Bronchial epithelial cell (primary cell): ENCODE measurements around the gene FLCN. TPM values are rescaled to one million over a fixed set of nuclear protein-coding genes. Genes with fewer than 3 reads are reported as not detected.

Experiments used
- DNase-seq: peaks from one replicate; pipeline ENCODE4 v3.0.0-alpha.2; 2010; ENCODE audit warnings: low read depth
- FAIRE-seq: peaks from 2 replicates; lab custom pipeline; 2011; peaks lifted over from hg19 to GRCh38; lab: Jason Lieb, UNC
- H3K27me3 ChIP-seq: 2 replicates; pipeline ENCODE4 v1.5.1; 2011; ENCODE audit warnings: low read length; ENCODE audit not compliant: control insufficient read depth, insufficient read depth
- H3K36me3 ChIP-seq: 2 replicates; pipeline ENCODE4 v1.5.1; 2011; ENCODE audit warnings: low read length; ENCODE audit not compliant: control insufficient read depth, insufficient read depth
- H3K4me3 ChIP-seq: 2 replicates; pipeline ENCODE4 v1.5.1; 2011; ENCODE audit warnings: mild to moderate bottlenecking, low read depth, low read length, control low read depth
- CTCF ChIP-seq: IDR thresholded peaks from 2 replicates; pipeline ENCODE4 v1.5.1; 2011; ENCODE audit warnings: mild to moderate bottlenecking, moderate library complexity, low read length, control low read depth, inconsistent platforms; ENCODE audit not compliant: insufficient read depth, severe bottlenecking
- total RNA-seq: library from RNA; depleted of rRNA; stranded (reverse); fragments of >200 nt; gene quantifications from 2 replicates; pipeline ENCODE4 v1.2.1, GENCODE V29; 2014

Gene FLCN
- total RNA-seq, 1 donor from 2014 or later: 51.1 TPM

- FAIRE-seq: no peak
- DNase-seq: no peak
- H3K36me3 ChIP-seq: peaks cover 53% of the 10 kb centered on the region
- H3K4me3 ChIP-seq: no peak overlapping the region
- no peak for TF ChIP-seq CTCF
- no peaks in the 10 kb centered on the region for H3K27me3 ChIP-seq
Observed at GRCh38 chr17:17220529-17220928, 16.4 kb downstream of the FLCN start.

- H3K36me3 ChIP-seq: peaks cover 47% of the 10 kb centered on the region
- no peak for FAIRE-seq
Observed at GRCh38 chr17:17217995-17218394, 19.0 kb downstream of the FLCN start.

GRCh38 chr17:17216776-17217175 is 20.2 kb downstream of the FLCN start:
- TF ChIP-seq CTCF: peak; percentile 8
- Histone ChIP-seq H3K4me3 (no peak overlapping the region), H3K27me3 (no peaks in the 10 kb centered on the region), H3K36me3 (peaks cover 45% of the 10 kb centered on the region)
- FAIRE-seq (peak; percentile 75), DNase-seq (no peak)

More at GRCh38 chr17:17217995-17218394, 19.0 kb downstream of the FLCN start:
- no peaks in the 10 kb centered on the region for H3K27me3 ChIP-seq
- H3K4me3 ChIP-seq: no peak overlapping the region
- DNase-seq: no peak
- no peak for TF ChIP-seq CTCF

GRCh38 chr17:17216236-17216635 is 20.7 kb downstream of the FLCN start:
- no peak for TF ChIP-seq CTCF
- DNase-seq (no peak), FAIRE-seq (no peak)
- Histone ChIP-seq H3K4me3 (no peak overlapping the region), H3K27me3 (no peaks in the 10 kb centered on the region), H3K36me3 (peaks cover 42% of the 10 kb centered on the region)

GRCh38 chr17:17215575-17215974 is 21.4 kb downstream of the FLCN start:
- FAIRE-seq: no peak
- no peaks in the 10 kb centered on the region for H3K27me3 ChIP-seq
- H3K36me3 ChIP-seq: peaks cover 36% of the 10 kb centered on the region
- DNase-seq: no peak
- no peak for TF ChIP-seq CTCF
- H3K4me3 ChIP-seq: no peak overlapping the region
